Measurements from ENCODE around the gene EARS2.
"Not testable (repeated sequence)": the region's sequence is repeated elsewhere in the genome, so short reads cannot be mapped to it uniquely, and the experiment has no call there.

EARS2 gene

DNA sequence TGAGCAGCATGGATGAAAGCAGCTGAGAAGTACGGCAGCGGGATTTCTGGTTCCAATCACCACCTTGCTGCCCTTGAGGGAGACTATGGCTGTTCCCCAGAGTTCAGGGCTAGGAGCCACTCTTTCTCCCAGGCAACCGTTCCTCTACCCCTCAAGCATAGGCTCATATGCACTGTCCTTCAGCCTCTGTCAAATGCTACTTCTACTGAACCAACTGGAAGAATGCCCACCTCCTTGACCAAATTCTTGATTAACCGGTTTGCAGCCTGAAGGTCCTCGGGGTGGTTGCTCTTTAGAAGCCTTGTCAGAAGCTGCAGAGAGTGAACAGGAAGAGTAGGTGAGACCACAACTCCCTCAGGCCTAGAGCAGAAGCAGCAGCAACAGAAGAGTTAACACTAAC, 70.7 kb downstream of the EARS2 start:
- TF ChIP-seq, protein P1, sequence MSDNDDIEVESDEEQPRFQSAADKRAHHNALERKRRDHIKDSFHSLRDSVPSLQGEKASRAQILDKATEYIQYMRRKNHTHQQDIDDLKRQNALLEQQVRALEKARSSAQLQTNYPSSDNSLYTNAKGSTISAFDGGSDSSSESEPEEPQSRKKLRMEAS (IDR thresholded peaks at IDR 0.05; ENCODE audit: low read depth, low read length), result no peak
- H3K4me3 ChIP-seq (ENCODE audit: low read depth, low read length), result no peak overlapping the region
- DNase-seq (ENCODE audit: low read depth), result no peak

DNA sequence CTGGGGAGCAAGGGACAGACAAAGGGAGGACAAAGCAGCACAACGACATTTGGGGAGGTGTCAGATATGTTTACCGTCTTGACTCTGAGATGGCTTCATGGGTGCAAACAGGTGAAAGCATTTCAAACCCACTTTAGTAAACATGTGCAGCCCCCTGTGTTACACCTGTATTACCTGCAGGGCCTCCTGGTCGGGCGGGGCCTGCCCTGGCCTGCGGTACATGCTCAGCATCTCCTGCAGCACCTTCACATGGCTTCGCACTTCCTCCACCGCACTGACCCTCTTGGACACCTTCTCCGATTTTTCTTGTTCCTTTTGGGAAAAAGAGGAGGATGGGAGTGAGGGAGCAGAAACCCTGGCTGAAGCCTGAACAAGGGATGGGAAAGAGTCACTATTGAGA, 71.3 kb downstream of the EARS2 start:
- TF ChIP-seq, protein P2, sequence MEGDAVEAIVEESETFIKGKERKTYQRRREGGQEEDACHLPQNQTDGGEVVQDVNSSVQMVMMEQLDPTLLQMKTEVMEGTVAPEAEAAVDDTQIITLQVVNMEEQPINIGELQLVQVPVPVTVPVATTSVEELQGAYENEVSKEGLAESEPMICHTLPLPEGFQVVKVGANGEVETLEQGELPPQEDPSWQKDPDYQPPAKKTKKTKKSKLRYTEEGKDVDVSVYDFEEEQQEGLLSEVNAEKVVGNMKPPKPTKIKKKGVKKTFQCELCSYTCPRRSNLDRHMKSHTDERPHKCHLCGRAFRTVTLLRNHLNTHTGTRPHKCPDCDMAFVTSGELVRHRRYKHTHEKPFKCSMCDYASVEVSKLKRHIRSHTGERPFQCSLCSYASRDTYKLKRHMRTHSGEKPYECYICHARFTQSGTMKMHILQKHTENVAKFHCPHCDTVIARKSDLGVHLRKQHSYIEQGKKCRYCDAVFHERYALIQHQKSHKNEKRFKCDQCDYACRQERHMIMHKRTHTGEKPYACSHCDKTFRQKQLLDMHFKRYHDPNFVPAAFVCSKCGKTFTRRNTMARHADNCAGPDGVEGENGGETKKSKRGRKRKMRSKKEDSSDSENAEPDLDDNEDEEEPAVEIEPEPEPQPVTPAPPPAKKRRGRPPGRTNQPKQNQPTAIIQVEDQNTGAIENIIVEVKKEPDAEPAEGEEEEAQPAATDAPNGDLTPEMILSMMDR (IDR thresholded peaks at IDR 0.05; ENCODE audit: low read depth, low read length), result no peak
- TF ChIP-seq, protein P1 (IDR thresholded peaks at IDR 0.05; ENCODE audit: low read depth, low read length), result no peak
- TF ChIP-seq POLR2A (IDR thresholded peaks at IDR 0.05; ENCODE audit: extremely low read depth, insufficient read length) (no peak), MYC (IDR thresholded peaks at IDR 0.05; ENCODE audit: low read depth, low read length) (no peak)
- DNase-seq (ENCODE audit: low read depth), result no peak
- H3K4me3 ChIP-seq (ENCODE audit: low read depth, low read length), result no peak overlapping the region

DNA sequence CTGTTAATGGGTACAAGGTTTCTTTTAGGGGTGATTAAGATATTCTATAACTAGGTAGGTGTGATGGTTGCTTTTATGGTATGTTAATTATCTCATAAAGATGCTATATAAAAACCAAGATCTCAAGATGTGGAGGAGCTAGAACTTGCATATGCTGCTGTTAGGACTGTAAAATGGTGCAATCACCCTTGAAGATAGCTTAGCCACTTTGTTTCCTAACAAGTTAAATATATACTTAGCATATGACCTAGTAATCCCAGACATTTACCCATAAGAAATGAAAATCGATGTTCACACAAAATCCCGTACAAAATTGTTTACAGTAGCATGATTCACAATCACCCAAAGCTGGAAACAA, 71.9 kb downstream of the EARS2 start:
- no peak for TF ChIP-seq MYC (IDR thresholded peaks at IDR 0.05; ENCODE audit: low read depth, low read length)
- TF ChIP-seq, protein P2 (IDR thresholded peaks at IDR 0.05; ENCODE audit: low read depth, low read length), result no peak
- TF ChIP-seq, protein P1 (IDR thresholded peaks at IDR 0.05; ENCODE audit: low read depth, low read length), result no peak
- TF ChIP-seq POLR2A (IDR thresholded peaks at IDR 0.05; ENCODE audit: extremely low read depth, insufficient read length), result no peak
- DNase-seq (ENCODE audit: low read depth), result no peak
- no peak overlapping the region for H3K4me3 ChIP-seq (ENCODE audit: low read depth, low read length)

DNA sequence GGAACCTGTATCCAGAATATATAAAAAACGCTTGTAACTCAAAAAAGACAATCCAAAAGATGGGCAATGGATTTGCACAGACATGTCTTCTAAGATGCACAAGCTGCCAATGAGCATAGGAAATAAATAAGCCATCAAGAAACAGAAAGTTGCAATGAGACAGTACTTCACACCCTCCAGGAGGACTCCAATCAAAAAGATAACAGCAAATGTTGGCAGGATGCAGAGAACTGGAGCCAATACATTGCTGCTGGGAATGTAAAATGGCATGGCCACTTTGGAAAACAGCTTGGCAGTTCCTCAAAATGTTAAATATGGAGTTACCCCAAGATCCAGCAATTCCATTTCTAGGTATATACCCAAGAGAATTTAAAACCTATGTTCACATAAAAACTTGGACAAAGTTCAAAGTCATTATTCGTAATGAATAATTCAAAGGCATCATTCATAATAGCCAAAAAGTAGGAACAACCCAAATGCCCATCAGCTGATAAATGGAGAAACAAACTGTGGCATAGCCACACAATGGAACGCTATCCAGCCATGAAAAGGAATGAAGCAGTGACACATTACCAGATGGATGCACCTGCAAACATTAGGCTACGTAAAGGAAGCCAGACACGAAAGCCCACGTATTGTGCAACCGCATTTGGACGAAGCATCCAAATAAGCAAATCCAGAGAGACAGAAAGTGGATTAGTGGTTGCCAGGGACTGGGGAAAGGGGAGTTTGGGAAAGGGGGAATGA, 72.5 kb downstream of the EARS2 start:
- TF ChIP-seq MYC (IDR thresholded peaks at IDR 0.05; ENCODE audit: low read depth, low read length) (no peak), POLR2A (IDR thresholded peaks at IDR 0.05; ENCODE audit: extremely low read depth, insufficient read length) (no peak)
- TF ChIP-seq, protein P1 (IDR thresholded peaks at IDR 0.05; ENCODE audit: low read depth, low read length), result no peak
- TF ChIP-seq, protein P2 (IDR thresholded peaks at IDR 0.05; ENCODE audit: low read depth, low read length), result no peak
- DNase-seq (ENCODE audit: low read depth), result no peak
- H3K4me3 ChIP-seq (ENCODE audit: low read depth, low read length), result no peak overlapping the region

DNA sequence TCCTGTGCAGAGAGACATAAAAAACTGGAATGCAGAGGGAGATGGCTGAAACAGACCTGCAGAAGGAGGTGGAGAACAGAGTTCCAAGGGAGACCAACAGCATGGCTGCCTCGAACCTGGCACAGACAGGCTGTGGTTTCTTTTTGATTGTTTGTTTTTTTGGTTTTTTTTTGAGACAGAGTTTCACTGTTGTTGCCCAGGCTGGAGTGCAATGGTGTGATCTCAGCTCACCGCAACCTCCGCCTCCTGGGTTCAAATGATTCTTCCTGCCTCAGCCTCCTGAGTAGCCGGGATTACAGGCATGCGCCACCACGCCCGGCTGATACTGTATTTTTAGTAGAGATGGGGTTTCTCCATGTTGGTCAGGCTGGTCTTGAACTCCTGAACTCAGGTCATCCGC, 73.7 kb downstream of the EARS2 start:
- not testable (repeated sequence) for DNase-seq (ENCODE audit: low read depth); H3K4me3 ChIP-seq (ENCODE audit: low read depth, low read length)

DNA sequence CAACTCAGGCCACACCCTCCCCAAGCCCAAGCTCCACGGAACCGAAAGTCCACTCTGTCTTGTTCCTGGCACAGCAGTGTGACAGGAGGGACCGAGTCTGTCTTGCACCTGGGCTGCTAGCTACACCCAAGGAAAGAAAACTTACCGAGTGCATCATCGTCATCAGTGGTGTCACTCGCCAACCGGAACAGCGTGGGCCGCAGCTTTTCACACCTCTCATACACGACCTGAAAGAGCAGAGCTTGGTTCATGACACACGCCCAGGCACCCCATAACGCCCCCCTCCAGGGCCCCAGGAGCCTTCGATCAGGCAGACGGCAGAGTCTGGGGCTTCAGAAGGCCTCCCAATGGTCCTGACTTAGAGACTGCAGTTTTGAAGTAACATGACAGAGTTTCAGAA, 74.4 kb downstream of the EARS2 start:
- TF ChIP-seq, protein P1 (IDR thresholded peaks at IDR 0.05; ENCODE audit: low read depth, low read length), result no peak
- TF ChIP-seq, protein P2 (IDR thresholded peaks at IDR 0.05; ENCODE audit: low read depth, low read length), result no peak
- TF ChIP-seq MYC (IDR thresholded peaks at IDR 0.05; ENCODE audit: low read depth, low read length), result no peak
- no peak for TF ChIP-seq POLR2A (IDR thresholded peaks at IDR 0.05; ENCODE audit: extremely low read depth, insufficient read length)

DNA sequence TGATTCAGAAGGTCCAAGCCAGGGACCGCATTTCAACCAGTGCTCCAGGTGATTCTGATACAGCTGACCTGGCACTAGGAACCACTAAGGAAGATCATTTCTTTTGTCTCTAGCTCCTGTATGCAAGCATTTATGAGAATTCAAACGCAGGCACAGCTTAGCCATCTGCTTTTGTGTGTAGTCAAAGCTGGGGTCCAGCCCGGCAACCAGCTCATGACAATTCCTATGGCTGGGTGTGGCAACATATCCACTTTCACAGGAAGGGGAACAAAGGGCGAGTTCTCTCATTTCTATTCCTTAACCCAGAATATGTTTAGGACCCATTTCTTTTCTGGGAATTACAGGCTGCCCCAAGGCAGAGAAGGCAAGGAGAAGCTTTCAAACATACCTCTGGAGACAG, 76.9 kb downstream of the EARS2 start:
- no peak for TF ChIP-seq POLR2A (IDR thresholded peaks at IDR 0.05; ENCODE audit: extremely low read depth, insufficient read length)
- no peak for TF ChIP-seq MYC (IDR thresholded peaks at IDR 0.05; ENCODE audit: low read depth, low read length)
- TF ChIP-seq, protein P1 (IDR thresholded peaks at IDR 0.05; ENCODE audit: low read depth, low read length), result no peak
- TF ChIP-seq, protein P2 (IDR thresholded peaks at IDR 0.05; ENCODE audit: low read depth, low read length), result no peak
- no peak overlapping the region for H3K4me3 ChIP-seq (ENCODE audit: low read depth, low read length)
- no peak for DNase-seq (ENCODE audit: low read depth)

More for the DNA sequence above, 74.4 kb downstream of the EARS2 start:
- DNase-seq (ENCODE audit: low read depth), result no peak
- no peak overlapping the region for H3K4me3 ChIP-seq (ENCODE audit: low read depth, low read length)
